Activated CD8-positive, alpha-beta memory T cell treated with anti-CD3 and anti-CD28 coated beads, Interleukin-2, amount 50 U/mL, for 4 hours (primary cell): ENCODE results near the gene THOP1.
"Not testable (repeated sequence)": the region's sequence is repeated elsewhere in the genome, so short reads cannot be mapped to it uniquely, and the experiment has no call there.

Experiments
- DNase-seq: peaks from one replicate; pipeline ENCODE4 v3.0.0-alpha.2; 2020

The THOP1 gene

GRCh38 chr19:2805261-2805900, 20.1 kb downstream of the THOP1 start:
- no peak for DNase-seq

GRCh38 chr19:2805991-2806649, 20.8 kb downstream of the THOP1 start:
- DNase-seq: no peak

- no peak for DNase-seq
Measured at GRCh38 chr19:2806736-2807378, 21.6 kb downstream of the THOP1 start.

DNA sequence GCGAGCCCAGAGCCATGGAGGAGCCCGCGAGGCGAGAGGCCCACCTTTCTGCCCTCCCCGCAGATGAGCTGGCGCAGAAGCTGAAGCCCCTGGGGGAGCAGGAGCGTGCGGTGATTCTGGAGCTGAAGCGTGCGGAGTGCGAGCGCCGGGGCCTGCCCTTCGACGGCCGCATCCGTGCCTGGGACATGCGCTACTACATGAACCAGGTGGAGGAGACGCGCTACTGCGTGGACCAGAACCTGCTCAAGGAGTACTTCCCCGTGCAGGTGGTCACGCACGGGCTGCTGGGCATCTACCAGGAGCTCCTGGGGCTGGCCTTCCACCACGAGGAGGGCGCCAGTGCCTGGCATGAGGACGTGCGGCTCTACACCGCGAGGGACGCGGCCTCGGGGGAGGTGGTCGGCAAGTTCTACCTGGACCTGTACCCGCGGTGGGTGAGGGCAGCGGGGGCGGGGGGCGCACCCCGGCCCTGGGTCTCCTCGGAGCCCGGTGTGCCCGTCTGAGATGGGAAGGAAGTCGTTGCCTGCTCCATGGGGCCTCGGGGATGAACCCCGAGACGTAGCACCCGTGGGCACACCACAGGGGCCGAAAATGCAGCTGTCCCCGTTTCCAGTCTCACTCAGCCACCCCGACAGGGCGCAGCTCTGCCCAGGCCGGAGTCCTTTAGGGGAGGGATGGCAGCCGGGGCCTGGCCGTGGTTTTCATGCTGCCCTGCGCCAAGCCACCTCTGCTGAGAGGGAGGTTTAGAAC, 22.3 kb downstream of the THOP1 start:
- no peak for DNase-seq

- DNase-seq: no peak
Measured at GRCh38 chr19:2808129-2808941, 23.0 kb downstream of the THOP1 start.

- DNase-seq: no peak
Measured at GRCh38 chr19:2809387-2810140, 24.3 kb downstream of the THOP1 start.

DNA sequence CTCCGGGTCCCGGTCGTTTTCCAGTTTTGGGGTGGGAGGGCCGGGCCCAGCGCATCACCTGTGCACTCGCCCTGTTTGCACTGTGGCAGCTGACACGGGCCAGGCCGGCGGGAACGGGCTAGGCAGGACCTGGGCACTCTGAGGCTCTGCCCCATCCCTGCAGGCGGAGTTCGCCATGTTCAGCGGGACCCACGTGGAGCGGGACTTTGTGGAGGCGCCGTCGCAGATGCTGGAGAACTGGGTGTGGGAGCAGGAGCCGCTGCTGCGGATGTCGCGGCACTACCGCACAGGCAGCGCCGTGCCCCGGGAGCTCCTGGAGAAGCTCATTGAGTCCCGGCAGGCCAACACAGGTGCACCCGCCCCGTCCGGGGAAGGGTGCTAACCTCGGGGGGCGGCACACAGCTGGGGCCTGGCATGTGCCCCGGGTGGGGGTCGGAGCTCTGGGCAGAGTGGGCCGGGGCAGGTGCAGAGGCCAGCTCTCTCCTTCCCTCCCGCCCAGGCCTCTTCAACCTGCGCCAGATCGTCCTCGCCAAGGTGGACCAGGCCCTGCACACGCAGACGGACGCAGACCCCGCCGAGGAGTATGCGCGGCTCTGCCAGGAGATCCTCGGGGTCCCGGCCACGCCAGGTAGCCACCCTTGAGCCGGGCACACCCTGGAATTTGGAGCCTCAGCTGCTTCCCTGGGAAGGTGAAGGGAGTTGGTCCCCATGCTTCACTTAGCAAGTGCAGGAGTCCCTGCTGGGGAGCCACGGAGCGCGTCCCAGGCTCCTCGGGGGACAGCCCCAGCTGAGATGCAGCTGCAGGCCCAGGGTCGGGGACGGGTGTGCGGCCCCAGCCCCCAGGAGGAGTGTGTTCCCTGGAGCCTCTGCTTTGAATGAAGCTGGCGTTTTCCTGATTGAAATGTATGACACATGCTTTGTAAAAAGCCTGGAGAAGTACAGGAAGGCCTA, 25.1 kb downstream of the THOP1 start:
- no peak for DNase-seq

DNA sequence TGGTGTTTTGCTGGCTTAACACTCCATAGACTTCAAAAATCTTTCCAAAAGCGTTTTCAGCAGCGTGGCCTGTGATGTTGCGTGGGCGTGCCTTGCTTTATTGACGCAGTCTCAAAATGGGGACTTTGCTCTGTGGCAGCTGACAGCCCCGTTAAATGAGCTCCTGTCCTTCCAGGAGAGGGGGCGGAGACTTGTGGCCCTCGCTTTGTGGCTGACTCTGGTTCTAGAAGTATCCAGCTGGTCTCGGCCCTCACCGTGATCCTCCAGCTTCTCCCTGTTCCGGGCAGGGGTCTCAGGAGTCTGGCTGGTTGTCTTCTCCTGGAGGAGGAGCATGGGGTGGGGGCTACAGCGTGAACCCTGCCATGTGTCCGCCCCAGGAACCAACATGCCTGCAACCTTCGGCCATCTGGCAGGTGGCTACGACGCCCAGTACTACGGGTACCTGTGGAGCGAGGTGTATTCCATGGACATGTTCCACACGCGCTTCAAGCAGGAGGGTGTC, 26.0 kb downstream of the THOP1 start:
- no peak for DNase-seq

DNA sequence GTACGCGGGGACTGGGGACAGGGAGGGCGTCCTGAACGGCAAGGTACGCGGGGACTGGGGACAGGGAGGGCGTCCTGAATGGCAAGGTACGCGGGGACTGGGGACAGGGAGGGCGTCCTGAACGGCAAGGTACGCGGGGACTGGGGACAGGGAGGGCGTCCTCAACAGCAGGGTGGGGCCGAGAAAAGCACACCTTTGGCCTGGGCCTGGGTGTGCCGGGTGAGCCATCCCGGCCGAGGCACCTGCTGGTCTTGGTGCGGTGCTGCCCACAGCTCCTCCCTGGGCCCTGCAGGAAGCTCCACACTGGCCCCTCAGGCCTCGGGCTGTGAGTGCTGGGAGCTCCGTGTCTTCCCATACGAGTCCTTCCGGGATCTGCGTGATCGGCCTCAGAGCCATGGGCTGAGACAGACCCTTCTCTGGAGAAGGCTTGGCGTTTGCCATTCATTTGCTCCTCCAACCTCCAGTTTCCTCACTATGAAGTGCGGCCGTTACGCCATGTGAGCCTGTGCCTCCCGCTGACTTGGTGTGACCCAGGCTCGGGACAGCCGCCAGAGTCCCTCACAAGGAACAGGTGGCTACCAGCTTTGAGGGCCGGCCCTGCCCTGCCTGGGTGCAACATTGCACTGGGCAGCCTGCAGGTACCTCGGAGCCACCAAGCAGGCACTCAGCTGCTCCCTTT, 26.6 kb downstream of the THOP1 start:
- no peak for DNase-seq

GRCh38 chr19:2812414-2813234, 27.3 kb downstream of the THOP1 start:
- DNase-seq: no peak

GRCh38 chr19:2813235-2814160, 28.2 kb downstream of the THOP1 start:
- DNase-seq: no peak

DNA sequence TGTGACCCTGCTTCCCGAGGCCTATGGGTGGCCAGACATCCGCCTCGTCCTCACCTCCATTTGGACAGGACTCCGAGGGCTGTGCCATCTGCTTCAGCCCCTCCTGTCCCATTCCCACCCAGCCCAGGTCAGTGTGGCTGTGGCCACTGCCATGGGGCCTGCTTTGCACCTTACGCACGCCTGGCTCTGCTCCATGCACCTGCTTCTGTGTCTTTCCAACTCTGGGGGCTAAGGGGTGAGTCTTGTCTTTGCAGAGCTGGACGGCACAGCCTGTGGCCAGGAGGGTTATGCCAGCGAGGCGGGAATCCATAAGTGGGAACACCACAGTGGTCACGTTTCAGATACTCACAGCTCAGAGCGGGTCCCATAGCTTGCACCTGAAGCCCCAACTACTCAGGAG, 29.1 kb downstream of the THOP1 start:
- DNase-seq: no peak

- no peak for DNase-seq
Measured at GRCh38 chr19:2815191-2815614, 29.9 kb downstream of the THOP1 start.

GRCh38 chr19:2815923-2816322, 30.6 kb downstream of the THOP1 start:
- no peak for DNase-seq

- DNase-seq: no peak
Measured at GRCh38 chr19:2816641-2817040, 31.3 kb downstream of the THOP1 start.

DNA sequence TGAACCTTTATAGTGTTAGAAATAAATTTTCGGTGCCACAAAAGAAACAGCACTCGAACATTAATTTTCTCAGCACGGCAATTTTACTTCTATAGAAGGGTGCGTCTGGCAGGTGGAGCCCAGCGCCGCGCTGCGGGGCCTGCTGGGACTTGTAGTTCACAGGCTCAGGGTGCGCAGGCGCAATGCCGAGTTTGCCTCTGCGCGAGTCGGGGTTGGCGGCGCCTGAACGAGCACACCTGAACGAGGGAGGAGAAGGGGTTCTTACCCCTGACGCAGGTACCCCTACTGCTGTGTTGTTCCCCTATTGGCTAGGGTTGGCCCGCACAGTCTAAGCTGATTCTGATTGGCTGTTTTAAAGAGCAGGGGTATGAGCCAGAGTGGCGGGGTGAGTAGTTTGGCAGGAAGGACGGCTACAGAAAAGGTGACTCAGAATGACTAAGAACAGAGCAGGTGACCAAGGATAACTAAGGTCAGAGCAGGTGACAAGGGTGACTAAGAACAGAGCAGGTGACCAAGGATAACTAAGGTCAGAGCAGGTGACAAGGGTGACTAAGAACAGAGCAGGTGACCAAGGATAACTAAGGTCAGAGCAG, 32.0 kb downstream of the THOP1 start:
- DNase-seq: not testable (repeated sequence)

DNA sequence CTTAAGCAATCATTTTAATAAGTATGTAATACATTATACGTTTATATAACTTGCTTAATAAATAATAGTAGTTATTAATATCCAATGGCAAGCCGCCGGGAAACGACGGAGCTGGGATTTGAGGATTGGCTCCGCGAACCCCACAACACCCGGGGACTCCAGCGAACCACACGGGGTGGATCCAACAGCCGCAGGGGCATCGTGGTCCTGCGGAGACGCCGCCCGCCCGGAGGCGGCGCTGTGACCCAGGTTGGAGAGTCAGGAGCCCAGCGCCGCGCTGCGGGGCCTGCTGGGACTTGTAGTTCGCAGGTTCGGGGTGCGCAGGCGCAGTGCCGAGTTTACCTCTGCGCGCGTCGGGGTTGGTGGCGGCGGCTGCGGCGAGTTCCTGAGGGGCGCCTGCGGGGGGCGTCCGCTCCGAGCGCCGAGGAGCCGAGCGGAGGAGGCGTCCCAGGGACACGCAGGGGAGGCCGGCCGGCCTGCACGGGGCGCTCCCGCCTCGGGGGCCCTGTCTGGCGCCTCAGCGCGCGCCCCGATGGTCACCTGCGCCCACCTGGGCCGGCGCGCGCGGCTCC, 34.3 kb downstream of the THOP1 start, which contains the start of gene ZNF554:
TSS of gene ZNF554 (plus strand) at position 329 of the 572 bp plus-strand sequence. CDS start at position 533, 204 bp downstream.
- DNase-seq: peak; percentile 99
